GM12874 (cell line): Measurements from ENCODE around the gene SLC18A2.

ENCODE experiments used
- TF ChIP-seq, protein P1 (sequence below): IDR thresholded peaks from 2 replicates; pipeline ENCODE4 v1.5.1; 2011; ENCODE audit warnings: low read depth, mild to moderate bottlenecking, control low read depth, low read length, moderate library complexity; ENCODE audit not compliant: insufficient read depth

SLC18A2 gene

DNA sequence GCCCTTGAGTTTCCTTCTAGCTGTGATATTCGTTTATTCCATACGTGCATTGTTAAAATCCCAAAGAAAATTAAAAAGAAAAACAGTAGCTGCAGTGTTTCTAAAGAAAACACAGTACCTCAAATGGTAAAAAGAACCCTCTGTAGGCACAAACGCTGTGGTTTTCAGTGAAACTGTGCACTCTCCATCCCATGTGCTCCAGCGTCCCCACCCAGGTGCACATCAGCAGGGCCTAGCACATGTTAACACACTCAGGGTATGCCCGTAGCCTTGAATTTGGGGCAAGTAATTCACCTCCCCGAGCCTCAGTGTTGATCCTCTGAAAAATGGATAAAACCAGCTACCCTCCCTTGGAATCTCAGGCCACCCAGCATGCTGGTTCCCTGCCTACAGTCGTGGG lies 9.5 kb downstream of the SLC18A2 start:
- TF ChIP-seq, protein P1, sequence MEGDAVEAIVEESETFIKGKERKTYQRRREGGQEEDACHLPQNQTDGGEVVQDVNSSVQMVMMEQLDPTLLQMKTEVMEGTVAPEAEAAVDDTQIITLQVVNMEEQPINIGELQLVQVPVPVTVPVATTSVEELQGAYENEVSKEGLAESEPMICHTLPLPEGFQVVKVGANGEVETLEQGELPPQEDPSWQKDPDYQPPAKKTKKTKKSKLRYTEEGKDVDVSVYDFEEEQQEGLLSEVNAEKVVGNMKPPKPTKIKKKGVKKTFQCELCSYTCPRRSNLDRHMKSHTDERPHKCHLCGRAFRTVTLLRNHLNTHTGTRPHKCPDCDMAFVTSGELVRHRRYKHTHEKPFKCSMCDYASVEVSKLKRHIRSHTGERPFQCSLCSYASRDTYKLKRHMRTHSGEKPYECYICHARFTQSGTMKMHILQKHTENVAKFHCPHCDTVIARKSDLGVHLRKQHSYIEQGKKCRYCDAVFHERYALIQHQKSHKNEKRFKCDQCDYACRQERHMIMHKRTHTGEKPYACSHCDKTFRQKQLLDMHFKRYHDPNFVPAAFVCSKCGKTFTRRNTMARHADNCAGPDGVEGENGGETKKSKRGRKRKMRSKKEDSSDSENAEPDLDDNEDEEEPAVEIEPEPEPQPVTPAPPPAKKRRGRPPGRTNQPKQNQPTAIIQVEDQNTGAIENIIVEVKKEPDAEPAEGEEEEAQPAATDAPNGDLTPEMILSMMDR = no peak

DNA sequence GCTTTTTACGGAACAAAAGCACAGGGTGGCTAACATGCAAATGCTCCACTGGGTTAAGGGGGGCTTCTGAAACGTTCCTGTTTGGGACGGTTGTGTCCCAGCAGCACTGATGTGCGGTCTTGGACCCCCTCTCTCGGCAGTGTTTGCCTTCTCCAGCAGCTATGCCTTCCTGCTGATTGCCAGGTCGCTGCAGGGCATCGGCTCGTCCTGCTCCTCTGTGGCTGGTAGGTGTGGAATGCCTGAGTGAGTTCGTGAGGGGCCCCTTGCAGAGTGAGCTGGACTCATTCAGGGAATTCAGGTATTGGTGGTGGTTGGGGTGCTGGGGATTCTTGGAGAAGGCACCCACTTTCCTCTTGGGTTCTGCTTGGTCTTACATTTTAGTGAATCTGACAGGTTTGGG lies 13.0 kb downstream of the SLC18A2 start:
- TF ChIP-seq, protein P1 = no peak

DNA sequence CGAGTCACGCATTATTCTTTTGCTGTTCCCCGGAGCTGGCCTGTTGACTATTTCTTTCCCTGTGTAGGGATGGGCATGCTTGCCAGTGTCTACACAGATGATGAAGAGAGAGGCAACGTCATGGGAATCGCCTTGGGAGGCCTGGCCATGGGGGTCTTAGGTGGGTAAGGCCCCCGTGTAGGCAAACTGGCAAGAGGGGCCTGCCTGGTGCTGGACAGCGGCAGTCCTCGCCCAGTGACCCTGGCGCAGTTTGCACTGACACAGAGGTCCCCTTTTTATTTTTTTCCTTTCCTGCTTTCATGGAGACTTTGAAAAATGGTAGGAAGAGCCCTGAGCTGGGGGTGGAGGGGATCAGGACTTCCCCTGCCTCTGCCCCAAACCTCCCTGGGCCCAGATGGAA lies 13.4 kb downstream of the SLC18A2 start:
- TF ChIP-seq, protein P1 = no peak

DNA sequence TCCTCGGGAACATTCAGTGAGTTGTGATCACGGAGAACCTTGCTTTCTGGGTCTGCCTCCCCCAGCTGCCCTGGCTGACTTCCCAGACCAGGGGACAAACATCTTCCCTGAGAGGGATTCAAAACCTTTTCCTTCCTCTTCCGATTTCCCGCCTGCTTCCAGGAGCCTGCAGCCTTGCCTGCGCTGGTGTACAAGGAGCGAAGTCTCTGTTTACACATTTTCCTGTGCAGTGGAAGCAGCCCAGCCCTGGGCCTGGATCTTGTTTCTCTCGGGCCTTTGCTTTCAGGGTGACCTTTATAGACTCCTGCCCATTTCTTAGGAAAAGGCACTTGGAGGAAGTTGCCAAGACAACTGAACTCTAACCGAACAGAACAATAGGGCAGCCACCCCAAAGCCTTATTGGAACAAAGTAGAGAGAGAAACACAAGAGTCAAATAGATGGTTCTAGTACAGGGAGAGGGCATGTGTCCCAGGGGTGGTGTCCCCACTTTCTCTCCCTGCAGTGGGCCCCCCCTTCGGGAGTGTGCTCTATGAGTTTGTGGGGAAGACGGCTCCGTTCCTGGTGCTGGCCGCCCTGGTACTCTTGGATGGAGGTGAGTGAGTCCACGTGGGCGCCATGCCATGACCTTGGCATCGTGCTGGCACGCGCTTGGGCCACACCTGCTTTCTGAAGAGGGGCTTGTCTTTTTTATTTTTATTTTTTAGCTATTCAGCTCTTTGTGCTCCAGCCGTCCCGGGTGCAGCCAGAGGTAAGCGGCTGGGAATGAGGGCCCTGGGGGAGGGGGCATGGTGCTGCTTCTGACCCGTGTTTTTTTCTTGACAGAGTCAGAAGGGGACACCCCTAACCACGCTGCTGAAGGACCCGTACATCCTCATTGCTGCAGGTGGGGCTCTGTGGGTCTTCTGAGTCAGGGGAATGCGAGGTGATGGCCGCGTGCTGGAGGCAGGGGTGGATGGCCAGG lies 14.1 kb downstream of the SLC18A2 start:
- TF ChIP-seq, protein P1 = no peak

DNA sequence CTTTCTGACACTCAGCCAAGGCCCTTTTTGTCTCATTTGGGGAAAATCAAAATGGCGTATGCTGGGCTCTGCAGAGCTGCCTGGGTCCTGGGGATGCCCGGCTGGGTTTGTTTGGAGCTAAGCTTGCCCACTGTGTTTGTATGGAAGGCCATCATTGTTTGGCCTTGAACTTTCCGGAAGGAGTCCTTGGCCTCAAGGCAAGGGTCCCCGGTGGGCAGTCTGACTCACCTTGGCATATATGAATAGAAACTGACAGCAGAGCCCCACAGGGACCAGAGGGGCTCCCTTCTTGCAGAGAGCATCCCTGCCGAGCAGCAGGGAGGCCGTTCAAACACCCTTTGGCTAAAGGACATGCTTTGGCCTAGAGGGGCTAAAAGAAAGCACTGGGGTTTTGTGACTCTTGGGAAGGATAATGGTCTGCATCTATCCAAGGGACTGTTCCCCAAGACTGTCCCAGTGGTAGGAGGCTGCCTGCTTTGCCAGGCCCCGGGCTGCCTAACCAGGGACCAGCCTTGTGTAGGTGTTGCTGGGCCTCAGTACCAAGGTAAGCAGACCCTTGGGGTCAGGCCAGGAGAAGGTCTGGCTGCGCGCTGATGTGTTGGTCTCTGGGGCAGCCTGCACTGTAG lies 15.0 kb downstream of the SLC18A2 start:
- TF ChIP-seq, protein P1 = no peak

DNA sequence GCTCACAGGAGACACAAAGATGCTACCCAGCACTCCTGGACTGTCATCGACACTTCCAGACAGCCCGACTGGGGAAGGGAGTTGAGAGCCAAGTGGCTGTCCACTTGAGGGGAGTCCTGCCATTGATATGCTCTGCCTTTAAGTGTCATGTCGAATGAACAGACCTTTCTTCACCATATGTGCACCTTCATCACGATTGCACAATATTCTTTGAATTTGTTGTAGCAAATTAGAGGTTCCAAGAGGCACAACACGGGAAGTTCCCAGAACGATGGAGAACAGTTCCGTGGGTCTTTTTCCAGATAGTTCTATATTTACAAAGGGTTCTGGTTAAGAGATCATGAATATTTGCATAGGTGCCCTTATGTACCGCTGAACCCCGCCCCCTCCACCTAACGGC lies 16.0 kb downstream of the SLC18A2 start:
- TF ChIP-seq, protein P1 = no peak

DNA sequence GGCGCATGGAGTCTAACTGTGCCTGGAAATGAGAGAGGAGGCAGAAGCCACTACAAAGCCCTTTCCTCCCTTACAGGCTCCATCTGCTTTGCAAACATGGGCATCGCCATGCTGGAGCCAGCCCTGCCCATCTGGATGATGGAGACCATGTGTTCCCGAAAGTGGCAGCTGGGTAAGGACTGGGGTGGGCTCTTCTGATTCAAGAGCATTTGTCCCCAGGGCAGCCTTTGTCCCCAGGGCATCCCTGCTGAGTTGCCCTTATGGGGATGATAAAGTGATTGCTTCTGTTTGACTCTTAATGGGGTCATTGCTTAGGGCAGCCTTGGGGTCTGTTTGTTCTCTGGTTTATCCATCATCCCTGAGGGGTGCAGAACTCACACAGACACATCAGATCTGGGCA lies 16.8 kb downstream of the SLC18A2 start:
- TF ChIP-seq, protein P1 = no peak
